ENCODE data around the gene NHP2.

NHP2 gene

DNA sequence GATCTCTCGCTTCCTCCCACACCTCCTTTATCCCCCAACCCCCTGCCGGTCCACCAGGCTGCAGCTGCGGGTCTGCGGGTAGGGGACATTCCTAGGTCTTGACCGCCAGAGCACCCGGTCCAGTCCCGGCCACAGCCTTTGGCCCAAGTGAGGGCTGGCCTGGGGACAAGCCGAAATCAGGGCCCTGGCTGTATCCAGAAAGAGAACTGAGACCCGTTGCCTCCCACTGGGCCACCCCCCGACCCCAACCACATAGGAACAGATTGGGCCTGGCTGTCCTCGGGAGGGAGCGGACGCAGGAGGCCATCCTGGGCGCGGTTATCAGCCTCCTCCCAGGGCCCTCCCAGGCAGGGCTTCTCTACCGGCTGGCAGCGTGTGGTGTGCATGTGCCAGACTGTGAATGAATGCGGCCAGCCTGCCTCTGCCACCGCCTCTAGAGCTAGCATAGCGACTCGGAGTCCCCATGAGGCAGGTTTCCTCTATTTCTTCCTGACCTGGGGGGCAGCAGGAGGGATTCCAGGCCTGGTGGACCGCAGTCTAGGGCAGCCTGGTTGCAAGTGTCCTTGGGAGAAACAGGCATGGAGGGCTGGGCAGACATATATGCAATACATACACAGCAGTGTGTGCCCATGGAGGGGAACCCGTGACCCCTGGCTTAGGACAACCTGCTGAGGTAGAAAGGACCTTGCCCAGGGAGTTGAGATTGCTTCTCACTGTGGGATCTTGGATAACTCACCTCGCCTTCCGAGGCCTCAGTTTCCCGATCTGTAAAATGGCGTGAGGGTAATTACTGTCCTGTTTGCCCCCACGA lies 39.2 kb downstream of the NHP2 start:
- no peak for DNase-seq (ENCODE audit: low read depth in 2 of 2)

DNA sequence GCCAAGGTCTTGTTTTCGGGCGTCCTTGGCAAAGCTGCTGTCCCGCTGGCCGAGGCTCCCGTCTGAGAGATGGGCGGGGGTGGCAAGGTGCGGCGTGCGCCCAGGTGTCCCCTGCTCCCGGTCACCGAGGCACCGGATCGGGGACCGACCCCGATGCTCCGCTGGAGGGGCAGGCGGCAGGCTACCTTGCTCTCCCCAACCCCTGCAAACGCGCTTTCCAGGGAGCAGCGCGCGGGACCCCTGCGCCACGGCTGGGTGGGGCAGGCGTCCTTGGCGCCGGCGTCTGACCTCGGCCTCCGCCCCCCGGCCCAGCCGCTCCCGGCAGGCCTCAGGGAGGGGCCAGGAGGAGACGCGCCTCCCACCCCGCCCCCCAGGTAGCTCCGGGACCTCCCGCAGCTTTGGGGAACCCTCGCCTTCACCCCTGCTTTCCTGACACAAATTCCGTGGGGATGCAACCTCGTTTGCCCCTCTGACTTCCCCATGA lies 39.8 kb downstream of the NHP2 start:
- no peak for DNase-seq (ENCODE audit: low read depth in 2 of 2)

DNA sequence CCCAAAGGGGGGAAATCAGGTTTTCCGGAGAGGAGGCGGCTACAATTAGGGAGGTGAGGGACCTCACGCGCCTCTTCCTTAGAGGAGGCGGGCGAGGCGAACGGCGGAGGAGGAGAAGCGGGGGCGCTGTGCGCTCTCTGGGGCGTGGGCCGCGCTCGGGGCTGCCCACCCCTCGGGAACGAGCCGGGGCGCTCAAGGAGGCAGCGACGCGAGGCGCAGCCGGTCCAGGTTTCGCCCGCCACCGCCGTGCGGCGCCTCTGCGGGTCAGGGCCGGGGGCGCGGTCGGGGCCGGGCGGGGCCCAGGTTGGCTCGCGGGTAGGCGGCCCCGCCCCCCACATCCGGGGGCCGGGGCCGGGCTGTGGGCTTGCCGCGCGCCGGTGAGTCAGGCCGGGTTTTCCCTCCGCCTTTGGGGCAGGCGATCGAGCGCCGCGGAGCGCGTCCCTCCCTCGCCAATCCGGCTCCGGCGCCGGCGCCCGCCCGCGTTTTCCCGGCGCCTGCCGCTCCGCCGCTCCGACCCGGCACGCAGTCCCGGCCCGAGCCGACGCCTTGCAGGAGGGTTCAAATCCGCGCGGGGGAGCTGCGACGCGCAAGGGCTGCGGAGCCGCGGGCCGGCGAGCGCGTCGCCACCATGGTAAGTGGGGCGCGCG lies 40.4 kb downstream of the NHP2 start, which contains the start of gene N4BP3:
N4BP3 (plus strand) TSS at position 392 of the 647 bp plus-strand sequence. CDS start 6,052 bp downstream, outside the sequence.
- DNase-seq (ENCODE audit: low read depth in 2 of 2): no peak

DNA sequence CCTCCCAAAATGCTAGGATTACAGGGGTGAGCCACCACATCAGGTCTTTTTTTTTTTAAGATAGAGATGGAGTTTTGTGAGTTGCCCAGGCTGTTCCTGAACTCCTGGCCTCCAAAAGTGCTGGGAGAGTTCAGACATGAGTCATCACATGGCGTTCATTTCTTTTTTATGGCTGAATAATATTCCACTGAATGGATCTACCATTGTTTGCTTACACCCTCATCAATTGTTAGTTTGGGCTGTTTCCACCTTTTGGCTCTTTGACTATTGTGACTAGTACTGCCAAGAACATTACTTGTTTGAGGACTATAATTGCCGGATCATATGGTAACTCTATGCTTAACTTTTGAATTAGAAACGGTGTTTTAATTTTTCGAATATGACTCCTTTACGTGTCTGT lies 41.1 kb downstream of the NHP2 start:
- no peak for DNase-seq (ENCODE audit: low read depth in 2 of 2)

DNA sequence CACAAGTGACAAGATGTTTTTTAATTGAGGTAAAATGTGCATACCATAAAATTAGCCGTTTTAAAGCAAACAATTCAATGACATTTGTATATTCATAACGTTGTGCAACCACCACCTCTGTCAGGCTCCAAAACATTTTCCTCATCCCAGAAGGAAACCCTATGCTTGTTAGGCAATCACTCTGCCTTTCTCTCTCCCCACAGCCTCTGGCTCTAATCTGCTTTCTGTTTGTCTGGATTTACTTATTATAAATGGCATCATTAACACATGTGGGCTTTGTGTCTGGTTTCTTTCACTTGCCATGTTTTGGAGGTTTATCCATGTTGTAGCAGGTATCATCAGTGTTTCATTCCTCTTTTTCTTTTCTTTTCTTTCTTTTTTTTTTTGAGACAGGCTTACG lies 41.8 kb downstream of the NHP2 start:
- no peak for DNase-seq (ENCODE audit: low read depth in 2 of 2)

DNA sequence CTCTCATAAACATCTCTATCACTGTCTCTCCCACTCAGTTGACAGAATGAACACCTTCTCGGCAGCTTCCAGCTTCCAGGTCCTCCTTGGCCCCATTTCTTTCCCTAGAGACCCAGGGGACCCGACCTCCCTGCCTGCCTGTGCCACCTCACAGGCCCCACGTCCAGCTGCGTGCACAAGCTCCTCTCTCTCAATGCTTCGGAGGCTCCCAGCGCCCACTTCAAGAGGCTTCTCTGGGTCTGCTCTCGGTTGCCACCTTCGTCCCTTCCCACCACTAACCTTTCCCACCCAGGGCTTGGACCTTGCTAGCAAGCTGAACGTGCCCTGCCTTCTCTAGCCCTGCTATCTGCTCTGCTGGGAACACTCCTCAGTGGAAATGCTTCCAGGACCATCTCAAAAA lies 43.2 kb downstream of the NHP2 start:
- no peak for DNase-seq (ENCODE audit: low read depth in 2 of 2)

DNA sequence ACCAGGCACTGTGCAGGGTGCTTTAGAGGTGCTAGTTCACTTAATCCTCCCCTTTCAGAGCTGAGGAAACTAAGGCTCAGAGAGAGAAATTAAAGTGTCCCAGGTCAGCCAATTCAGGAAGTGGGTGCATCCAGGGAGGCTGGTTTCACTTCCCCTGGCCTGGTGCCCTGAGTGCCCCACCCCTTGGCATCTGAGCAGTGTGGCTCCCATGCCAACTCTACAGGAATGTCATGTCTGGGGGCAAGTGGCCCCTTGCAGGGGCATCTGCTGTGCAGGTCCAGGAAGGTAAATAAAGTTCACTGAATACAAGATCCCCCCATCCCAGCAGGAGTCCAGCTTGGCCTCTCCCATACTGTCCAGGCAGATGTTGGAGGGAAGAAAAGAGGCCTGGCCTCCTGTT lies 44.7 kb downstream of the NHP2 start:
- no peak for DNase-seq (ENCODE audit: low read depth in 2 of 2)

DNA sequence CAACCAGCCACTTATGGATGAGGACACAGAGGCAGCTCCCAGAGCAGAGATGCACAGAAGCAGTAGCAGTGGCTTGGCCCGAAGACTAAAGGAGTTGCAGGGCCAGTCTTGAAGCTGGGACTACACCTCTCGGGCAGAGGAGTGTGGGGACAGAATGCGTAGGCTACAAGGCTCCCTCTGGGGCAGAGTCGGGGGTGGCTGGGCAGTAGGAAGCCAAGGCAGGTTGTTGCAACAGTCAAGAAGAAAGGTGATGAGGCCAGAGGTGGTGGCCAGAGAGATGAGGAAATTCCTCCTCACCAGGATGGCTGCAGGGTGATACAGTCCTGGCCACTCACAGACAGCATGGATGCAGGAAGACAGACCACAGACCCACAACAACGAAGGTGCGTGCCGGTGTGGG lies 45.2 kb downstream of the NHP2 start:
- DNase-seq (ENCODE audit: low read depth in 2 of 2): no peak

DNA sequence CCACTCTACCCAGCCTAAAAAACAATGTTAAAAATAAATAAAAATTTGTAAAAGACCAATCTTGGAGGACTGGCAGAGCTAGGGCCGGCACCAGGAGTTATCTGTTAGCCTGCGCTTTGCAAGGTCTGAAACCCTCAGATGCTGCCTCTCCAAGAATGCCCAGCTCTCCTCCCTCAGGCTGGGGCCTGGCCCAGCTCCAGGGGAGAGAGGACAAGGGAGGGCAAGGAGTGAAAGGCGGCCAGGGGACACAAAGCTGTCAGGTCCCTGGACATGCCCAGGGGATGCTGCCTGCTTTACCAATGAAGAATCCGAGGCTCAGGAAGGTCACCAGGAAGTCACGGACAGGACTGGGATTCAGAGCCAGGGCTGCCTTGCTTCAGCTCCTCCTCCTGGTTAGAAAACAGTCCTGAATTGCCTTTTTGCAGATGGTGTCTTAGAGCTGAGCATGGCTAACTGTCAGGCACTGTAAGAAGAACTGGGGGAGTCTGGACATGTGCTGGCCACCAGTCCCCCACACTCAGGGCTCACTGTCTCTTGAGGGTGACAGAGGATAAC lies 45.9 kb downstream of the NHP2 start:
- no peak for DNase-seq (ENCODE audit: low read depth in 2 of 2)

- no peak for DNase-seq (ENCODE audit: low read depth in 2 of 2)
Observed at GRCh38 chr5:178106556-178107239, 47.0 kb downstream of the NHP2 start.

DNA sequence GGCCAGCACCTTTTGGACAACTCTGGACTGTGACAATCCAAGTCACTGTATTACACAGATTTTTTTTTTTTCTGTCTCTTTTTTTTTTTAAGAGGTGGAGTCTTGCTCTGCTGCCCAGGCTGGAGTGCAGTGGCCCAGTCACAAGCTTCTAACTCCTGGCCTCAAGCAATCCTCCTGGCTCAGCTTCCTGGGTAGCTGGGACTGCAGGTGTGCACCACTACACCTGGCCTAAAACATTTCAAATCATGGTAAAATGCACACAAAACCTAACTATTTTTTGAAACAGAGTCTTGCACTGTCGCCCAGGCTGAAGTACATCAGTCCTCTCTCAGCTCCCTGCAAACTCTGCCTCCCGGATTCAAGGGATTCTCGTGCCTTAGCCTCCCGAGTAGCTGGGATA lies 47.6 kb downstream of the NHP2 start:
- no peak for DNase-seq (ENCODE audit: low read depth in 2 of 2)

DNA sequence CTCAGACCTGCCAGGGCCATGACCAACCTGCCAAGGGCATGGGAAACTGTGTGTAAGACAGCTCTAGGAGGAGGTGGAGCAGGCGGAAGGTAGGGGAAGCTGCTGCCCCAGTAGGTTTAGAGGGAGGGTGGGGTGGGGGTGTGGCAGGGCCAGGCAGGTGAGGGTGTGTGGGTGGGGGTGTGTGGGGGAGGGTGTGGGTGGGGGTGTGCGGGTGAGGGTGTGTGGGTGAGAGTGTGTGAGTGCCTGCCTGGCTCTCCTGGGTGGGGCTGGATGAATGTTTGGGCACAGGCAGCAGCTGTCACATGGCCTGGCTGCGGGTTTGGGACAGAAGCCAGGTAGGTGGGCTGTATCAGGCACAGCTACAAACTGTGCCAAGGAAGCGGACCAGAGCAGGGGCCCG lies 49.2 kb downstream of the NHP2 start:
- no peak for DNase-seq (ENCODE audit: low read depth in 2 of 2)

DNA sequence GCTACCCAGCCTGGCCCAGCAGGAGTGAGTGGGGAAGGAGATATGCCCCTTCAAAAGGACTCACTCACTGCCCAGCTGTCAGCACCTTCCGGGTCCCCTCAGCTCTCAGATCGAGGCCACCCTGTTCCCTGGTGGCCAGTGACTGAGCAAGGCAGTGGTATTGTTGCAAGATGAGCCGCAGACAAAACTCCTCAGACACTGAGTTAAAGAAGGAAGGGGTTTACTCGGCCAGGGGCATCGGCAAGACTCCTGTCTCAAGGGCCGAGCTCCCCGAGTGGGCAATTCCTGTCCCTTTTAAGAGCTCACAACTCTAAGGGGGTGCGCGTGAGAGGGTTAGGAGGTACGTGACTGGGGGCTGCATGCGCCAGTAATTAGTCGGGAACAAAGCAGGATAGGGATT lies 50.1 kb downstream of the NHP2 start:
- DNase-seq (ENCODE audit: low read depth in 2 of 2): no peak

Measured in fibroblast of skin of left biceps (primary cell).